Tibial nerve (tissue), 3 donors: ENCODE results near the gene AMMECR1L.

Experiments used
- POLR2A ChIP-seq, 2 donors: fragments of 450-650 bp; IDR thresholded peaks; one replicate each; pipeline ENCODE4 v1.6.1; 2017; ENCODE audit warnings: antibody characterized with exemption in 2 of 2, mild to moderate bottlenecking in 2 of 2, moderate library complexity in 2 of 2
- TF ChIP-seq, protein P1 (sequence below), 5 experiments: fragments of 200-600 bp in 3 of 5; fragments of 450-650 bp in 2 of 5; sonication (generic) in 3 of 5; IDR thresholded peaks; one replicate each; pipeline ENCODE4 v1.5.1; 2016 to 2019; ENCODE audit warnings: antibody characterized with exemption in 5 of 5, mild to moderate bottlenecking in 3 of 5, moderate library complexity in 2 of 5

DNA sequence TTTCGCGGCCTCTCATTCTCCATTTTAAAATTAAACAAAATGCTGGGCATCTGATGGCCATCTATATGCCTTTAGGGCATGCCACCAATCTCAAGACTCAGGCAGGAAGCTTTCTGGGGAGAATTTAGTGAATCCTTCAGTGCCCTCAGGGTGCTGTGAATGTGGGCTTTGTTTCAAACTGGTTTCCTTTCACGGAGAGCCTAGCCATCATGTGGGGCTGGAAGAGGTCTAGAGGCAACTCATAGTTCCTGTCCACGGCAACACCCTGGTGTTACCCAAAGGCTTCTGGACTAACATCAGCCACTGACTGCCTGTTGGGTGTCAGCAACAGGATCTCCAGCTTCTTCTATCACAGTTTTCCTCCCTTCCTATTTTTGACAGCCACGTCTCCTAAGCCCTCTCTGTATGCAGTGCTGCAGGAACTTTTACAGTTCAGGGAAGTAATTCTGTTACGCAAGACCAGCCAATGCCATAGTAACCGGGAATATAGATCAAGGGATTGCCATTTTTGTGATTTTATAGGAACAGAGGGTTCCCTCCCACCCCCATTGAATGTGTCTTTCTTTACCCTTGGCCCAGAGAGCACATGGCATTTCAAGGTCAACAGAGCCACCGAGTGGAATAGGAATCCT is 66.8 kb downstream of the AMMECR1L start:
- TF ChIP-seq POLR2A (IDR thresholded peaks at IDR 0.05): no peak
- TF ChIP-seq, protein P1, sequence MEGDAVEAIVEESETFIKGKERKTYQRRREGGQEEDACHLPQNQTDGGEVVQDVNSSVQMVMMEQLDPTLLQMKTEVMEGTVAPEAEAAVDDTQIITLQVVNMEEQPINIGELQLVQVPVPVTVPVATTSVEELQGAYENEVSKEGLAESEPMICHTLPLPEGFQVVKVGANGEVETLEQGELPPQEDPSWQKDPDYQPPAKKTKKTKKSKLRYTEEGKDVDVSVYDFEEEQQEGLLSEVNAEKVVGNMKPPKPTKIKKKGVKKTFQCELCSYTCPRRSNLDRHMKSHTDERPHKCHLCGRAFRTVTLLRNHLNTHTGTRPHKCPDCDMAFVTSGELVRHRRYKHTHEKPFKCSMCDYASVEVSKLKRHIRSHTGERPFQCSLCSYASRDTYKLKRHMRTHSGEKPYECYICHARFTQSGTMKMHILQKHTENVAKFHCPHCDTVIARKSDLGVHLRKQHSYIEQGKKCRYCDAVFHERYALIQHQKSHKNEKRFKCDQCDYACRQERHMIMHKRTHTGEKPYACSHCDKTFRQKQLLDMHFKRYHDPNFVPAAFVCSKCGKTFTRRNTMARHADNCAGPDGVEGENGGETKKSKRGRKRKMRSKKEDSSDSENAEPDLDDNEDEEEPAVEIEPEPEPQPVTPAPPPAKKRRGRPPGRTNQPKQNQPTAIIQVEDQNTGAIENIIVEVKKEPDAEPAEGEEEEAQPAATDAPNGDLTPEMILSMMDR (IDR thresholded peaks at IDR 0.05): no peak
